Karpas-422 (cell line): ENCODE data around the gene NAV2. TPM values are rescaled to one million over a fixed set of nuclear protein-coding genes. Genes with fewer than 3 reads are reported as not detected.

Source experiments
- DNase-seq: peaks from one replicate; pipeline ENCODE4 v3.0.0-alpha.2; 2015
- H2AFZ ChIP-seq: fragments of 200-600 bp; sonication (generic); 2 replicates; pipeline ENCODE4 v1.6.1; 2014; ENCODE audit warnings: antibody characterized with exemption, low read length, mixed read lengths
- H3K27ac ChIP-seq: fragments of 200-600 bp; sonication (generic); 2 replicates; pipeline ENCODE4 v1.5.1; 2014; ENCODE audit warnings: mild to moderate bottlenecking, low read length, moderate library complexity
- H3K27me3 ChIP-seq: fragments of 200-600 bp; sonication (generic); 2 replicates; pipeline ENCODE4 v1.6.1; 2014; ENCODE audit warnings: low read length, mixed read lengths
- H3K36me3 ChIP-seq: fragments of 200-600 bp; sonication (generic); 2 replicates; pipeline ENCODE4 v1.6.1; 2014; ENCODE audit warnings: low read length, mixed read lengths; ENCODE audit not compliant: insufficient read depth
- H3K4me1 ChIP-seq: fragments of 200-600 bp; sonication (generic); 2 replicates; pipeline ENCODE4 v1.6.1; 2014; ENCODE audit warnings: mild to moderate bottlenecking, low read length, mixed read lengths
- H3K4me2 ChIP-seq: fragments of 200-600 bp; sonication (generic); 2 replicates; pipeline ENCODE4 v1.6.1; 2014; ENCODE audit warnings: low read length, low read depth, mild to moderate bottlenecking; ENCODE audit not compliant: poor library complexity, severe bottlenecking
- H3K4me3 ChIP-seq: fragments of 200-600 bp; sonication (generic); 2 replicates; pipeline ENCODE4 v1.5.1; 2014; ENCODE audit warnings: mild to moderate bottlenecking, antibody characterized with exemption, low read length, mixed read lengths
- H3K79me2 ChIP-seq: fragments of 200-600 bp; sonication (generic); 2 replicates; pipeline ENCODE4 v1.6.1; 2014; ENCODE audit warnings: mild to moderate bottlenecking, low read length, mixed read lengths
- H3K9ac ChIP-seq: fragments of 200-600 bp; sonication (generic); 2 replicates; pipeline ENCODE4 v1.6.0; 2014; ENCODE audit warnings: low read length
- H3K9me2 ChIP-seq: fragments of 200-600 bp; sonication (generic), shearing (Covaris generic); replicated peaks from 2 replicates; pipeline ENCODE4 v1.6.0; 2014; ENCODE audit warnings: mild to moderate bottlenecking, low read length, moderate library complexity; ENCODE audit not compliant: insufficient read depth
- H3K9me3 ChIP-seq: fragments of 300-700, 200-600 bp; sonication (generic); 2 replicates; pipeline ENCODE4 v1.6.1; 2014; ENCODE audit warnings: low read length, mixed read lengths
- H4K20me1 ChIP-seq: fragments of 200-600 bp; sonication (generic); 2 replicates; pipeline ENCODE4 v1.6.1; 2014; ENCODE audit warnings: mild to moderate bottlenecking, antibody characterized with exemption, low read length, low read depth; ENCODE audit not compliant: insufficient read depth
- total RNA-seq: library from RNA; depleted of rRNA; stranded (reverse); fragments of >200 nt; shearing (Covaris generic); gene quantifications from 2 replicates; pipeline ENCODE4 v1.2.3, GENCODE V29; 2014; ENCODE audit warnings: low replicate concordance

The NAV2 gene
- total RNA-seq, 1 experiment from 2014 or later = not detected

- Histone ChIP-seq H3K4me3 (no peak overlapping the region), H3K9me2 (no peaks in the 10 kb centered on the region), H3K4me1 (no peaks in the 10 kb centered on the region), H4K20me1 (no peaks in the 10 kb centered on the region), H2AFZ (no peak overlapping the region), H3K9me3 (no peaks in the 10 kb centered on the region), H3K4me2 (no peak overlapping the region), H3K79me2 (no peaks in the 10 kb centered on the region), H3K27me3 (no peaks in the 10 kb centered on the region), H3K9ac (no peak overlapping the region), H3K27ac (no peak overlapping the region), H3K36me3 (no peaks in the 10 kb centered on the region)
- no peak for DNase-seq
Measured at GRCh38 chr11:19766810-19767209, 54.2 kb downstream of the NAV2 start.

DNA sequence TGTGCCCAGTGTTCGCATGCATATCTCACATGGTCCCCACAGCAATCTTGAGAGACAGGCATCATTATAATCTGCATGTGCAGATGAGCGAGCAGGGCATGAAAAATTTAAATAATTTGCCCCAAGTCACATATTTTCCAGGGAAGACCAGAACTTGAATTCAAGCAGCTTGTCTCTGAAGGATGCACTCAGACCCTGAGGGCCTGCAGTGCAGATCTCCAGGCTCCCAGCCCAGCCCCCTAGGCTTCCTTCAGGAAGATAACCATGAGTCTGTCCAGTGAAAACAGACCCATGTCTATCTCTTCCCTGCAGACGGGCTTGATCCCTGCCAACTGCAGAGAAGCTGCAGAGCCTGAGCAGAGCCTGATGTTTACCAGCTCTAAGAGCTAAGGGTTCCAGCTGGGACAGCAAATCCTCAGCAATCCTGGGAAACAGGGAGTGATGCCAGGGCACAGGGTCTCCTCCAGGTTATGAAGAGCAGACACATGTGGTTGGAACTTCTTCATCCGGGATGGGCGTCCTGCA lies 55.1 kb downstream of the NAV2 start:
- H3K9ac ChIP-seq = no peak overlapping the region
- H3K27ac ChIP-seq = no peak overlapping the region
- DNase-seq = no peak
- H3K79me2 ChIP-seq = no peaks in the 10 kb centered on the region
- H2AFZ ChIP-seq = no peak overlapping the region
- no peaks in the 10 kb centered on the region for H3K36me3 ChIP-seq
- H4K20me1 ChIP-seq = no peaks in the 10 kb centered on the region
- no peaks in the 10 kb centered on the region for H3K4me1 ChIP-seq
- H3K9me2 ChIP-seq = no peaks in the 10 kb centered on the region
- no peak overlapping the region for H3K4me2 ChIP-seq
- H3K27me3 ChIP-seq = no peaks in the 10 kb centered on the region
- no peaks in the 10 kb centered on the region for H3K9me3 ChIP-seq
- H3K4me3 ChIP-seq = no peak overlapping the region

- Histone ChIP-seq H3K79me2 (no peaks in the 10 kb centered on the region), H3K9ac (no peak overlapping the region)
Measured at GRCh38 chr11:19768197-19768596, 55.6 kb downstream of the NAV2 start.

GRCh38 chr11:19768815-19769214 lies 56.2 kb downstream of the NAV2 start:
- no peak for DNase-seq
- Histone ChIP-seq H3K79me2 (no peaks in the 10 kb centered on the region), H3K27ac (no peak overlapping the region), H3K4me3 (no peak overlapping the region), H2AFZ (no peak overlapping the region), H3K9me2 (no peaks in the 10 kb centered on the region), H3K27me3 (no peaks in the 10 kb centered on the region), H3K4me1 (no peaks in the 10 kb centered on the region), H4K20me1 (no peaks in the 10 kb centered on the region), H3K36me3 (no peaks in the 10 kb centered on the region), H3K4me2 (no peak overlapping the region), H3K9ac (no peak overlapping the region), H3K9me3 (no peaks in the 10 kb centered on the region)

More at GRCh38 chr11:19768197-19768596, 55.6 kb downstream of the NAV2 start:
- DNase-seq = no peak
- Histone ChIP-seq H3K9me2 (no peaks in the 10 kb centered on the region), H3K36me3 (no peaks in the 10 kb centered on the region), H4K20me1 (no peaks in the 10 kb centered on the region), H2AFZ (no peak overlapping the region), H3K4me1 (no peaks in the 10 kb centered on the region), H3K27me3 (no peaks in the 10 kb centered on the region), H3K4me3 (no peak overlapping the region), H3K27ac (no peak overlapping the region), H3K9me3 (no peaks in the 10 kb centered on the region), H3K4me2 (no peak overlapping the region)

- Histone ChIP-seq H3K9ac (no peak overlapping the region), H3K27ac (no peak overlapping the region), H2AFZ (no peak overlapping the region), H3K4me3 (no peak overlapping the region), H3K27me3 (no peaks in the 10 kb centered on the region), H3K9me3 (no peaks in the 10 kb centered on the region), H3K36me3 (no peaks in the 10 kb centered on the region), H4K20me1 (no peaks in the 10 kb centered on the region), H3K4me1 (no peaks in the 10 kb centered on the region), H3K4me2 (no peak overlapping the region), H3K79me2 (no peaks in the 10 kb centered on the region), H3K9me2 (no peaks in the 10 kb centered on the region)
- DNase-seq = no peak
Measured at GRCh38 chr11:19769820-19770219, 57.2 kb downstream of the NAV2 start.

- no peaks in the 10 kb centered on the region for H3K36me3 ChIP-seq
- no peaks in the 10 kb centered on the region for H3K79me2 ChIP-seq
- no peak overlapping the region for H3K4me2 ChIP-seq
- no peaks in the 10 kb centered on the region for H4K20me1 ChIP-seq
- no peak overlapping the region for H3K27ac ChIP-seq
- no peaks in the 10 kb centered on the region for H3K9me2 ChIP-seq
- H2AFZ ChIP-seq = no peak overlapping the region
- no peak for DNase-seq
- H3K4me1 ChIP-seq = no peaks in the 10 kb centered on the region
- H3K27me3 ChIP-seq = no peaks in the 10 kb centered on the region
- H3K4me3 ChIP-seq = no peak overlapping the region
- H3K9me3 ChIP-seq = no peaks in the 10 kb centered on the region
- H3K9ac ChIP-seq = no peak overlapping the region
Measured at GRCh38 chr11:19770277-19770676, 57.6 kb downstream of the NAV2 start.

- H3K4me1 ChIP-seq = no peaks in the 10 kb centered on the region
Measured at GRCh38 chr11:19771463-19771862, 58.8 kb downstream of the NAV2 start.

GRCh38 chr11:19772480-19772879 lies 59.8 kb downstream of the NAV2 start:
- Histone ChIP-seq H3K9me2 (no peaks in the 10 kb centered on the region), H3K4me2 (no peak overlapping the region), H3K9me3 (no peaks in the 10 kb centered on the region), H3K27me3 (no peaks in the 10 kb centered on the region), H3K9ac (no peak overlapping the region), H3K79me2 (no peaks in the 10 kb centered on the region), H3K4me1 (no peaks in the 10 kb centered on the region), H3K27ac (no peak overlapping the region), H2AFZ (no peak overlapping the region), H4K20me1 (no peaks in the 10 kb centered on the region), H3K36me3 (no peaks in the 10 kb centered on the region), H3K4me3 (no peak overlapping the region)
- DNase-seq = no peak

More at GRCh38 chr11:19771463-19771862, 58.8 kb downstream of the NAV2 start:
- H3K4me3 ChIP-seq = no peak overlapping the region
- no peaks in the 10 kb centered on the region for H3K9me3 ChIP-seq
- H3K27me3 ChIP-seq = no peaks in the 10 kb centered on the region
- no peaks in the 10 kb centered on the region for H4K20me1 ChIP-seq
- no peak for DNase-seq
- no peaks in the 10 kb centered on the region for H3K79me2 ChIP-seq
- no peaks in the 10 kb centered on the region for H3K36me3 ChIP-seq
- no peaks in the 10 kb centered on the region for H3K9me2 ChIP-seq
- no peak overlapping the region for H3K9ac ChIP-seq
- no peak overlapping the region for H3K4me2 ChIP-seq
- no peak overlapping the region for H2AFZ ChIP-seq
- H3K27ac ChIP-seq = no peak overlapping the region

DNA sequence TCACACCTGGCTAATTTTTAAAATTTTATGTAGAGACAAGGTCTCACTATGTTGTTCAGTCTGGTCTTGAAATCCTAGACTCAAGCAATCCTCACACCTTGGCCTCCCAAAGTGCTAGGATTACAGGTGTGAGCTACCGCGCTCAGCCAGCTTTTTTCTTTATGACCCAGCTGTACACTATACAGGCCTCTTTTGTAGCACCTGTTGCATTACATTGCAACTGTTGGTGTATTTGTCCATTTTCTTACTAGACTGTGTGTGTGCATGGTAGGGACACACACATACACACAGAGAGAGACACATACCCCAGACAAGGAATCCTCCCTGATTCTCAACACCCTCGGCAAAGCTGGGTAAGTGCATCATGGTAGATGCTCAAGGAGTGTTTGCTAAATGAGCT lies 61.7 kb downstream of the NAV2 start:
- Histone ChIP-seq H3K79me2 (no peaks in the 10 kb centered on the region), H3K36me3 (no peaks in the 10 kb centered on the region), H3K4me1 (no peaks in the 10 kb centered on the region), H2AFZ (no peak overlapping the region), H3K9me3 (no peaks in the 10 kb centered on the region), H3K9ac (no peak overlapping the region), H3K27ac (no peak overlapping the region), H3K9me2 (no peaks in the 10 kb centered on the region), H3K27me3 (no peaks in the 10 kb centered on the region), H4K20me1 (no peaks in the 10 kb centered on the region), H3K4me2 (no peak overlapping the region), H3K4me3 (no peak overlapping the region)
- no peak for DNase-seq
